Small intestine (tissue), 16 donors: ENCODE data around the gene ATP8B3. TPM values are rescaled to one million over a fixed set of nuclear protein-coding genes. Genes with fewer than 3 reads are reported as not detected.

Experiments
- DNase-seq, 2 donors: peaks; one replicate each; pipeline versions ENCODE4 v3.0.0 to v3.0.0-alpha.2; 2013
- FAIRE-seq: peaks from 2 replicates; lab custom pipeline; 2012; peaks lifted over from hg19 to GRCh38; lab: Jason Lieb, UNC
- H3K27ac ChIP-seq, 3 donors: one replicate each; pipeline ENCODE4 v1.5.1; 2013; ENCODE audit warnings: low read length in 2 of 3, mild to moderate bottlenecking in 2 of 3, control low read depth in 1 of 3, inconsistent platforms in 1 of 3, low read depth in 1 of 3, moderate library complexity in 1 of 3
- H3K27me3 ChIP-seq, 3 donors: one replicate each; pipeline ENCODE4 v1.6.1; 2013; ENCODE audit warnings: low read length in 3 of 3, inconsistent platforms in 1 of 3; ENCODE audit not compliant: control insufficient read depth in 3 of 3, insufficient read depth in 3 of 3
- H3K36me3 ChIP-seq, 3 donors: one replicate each; pipeline ENCODE4 v1.6.1; 2013; ENCODE audit warnings: low read length in 3 of 3, inconsistent platforms in 1 of 3, low read depth in 1 of 3, mild to moderate bottlenecking in 1 of 3, moderate library complexity in 1 of 3; ENCODE audit not compliant: control insufficient read depth in 3 of 3, insufficient read depth in 2 of 3
- H3K4me1 ChIP-seq, 3 donors: one replicate each; pipeline ENCODE4 v1.6.1; 2013; ENCODE audit warnings: low read length in 2 of 3, inconsistent platforms in 1 of 3, low read depth in 1 of 3, mild to moderate bottlenecking in 1 of 3, moderate library complexity in 1 of 3; ENCODE audit not compliant: control insufficient read depth in 3 of 3, insufficient read depth in 2 of 3
- H3K4me3 ChIP-seq, 3 donors: one replicate each; pipeline ENCODE4 v1.5.1; 2013; ENCODE audit warnings: low read length in 3 of 3, control low read depth in 1 of 3, inconsistent platforms in 1 of 3, low read depth in 1 of 3, mild to moderate bottlenecking in 1 of 3, moderate library complexity in 1 of 3
- H3K9me3 ChIP-seq, 2 donors: one replicate each; pipeline ENCODE4 v1.6.1; 2013; ENCODE audit warnings: low read depth in 1 of 2, low read length in 1 of 2; ENCODE audit not compliant: control insufficient read depth in 2 of 2, insufficient read depth in 1 of 2
- WGBS, 3 donors: extraction: QIAGEN DNeasy Blood & Tissue Kit; methylation state at CpG; one replicate each; pipeline ENCODE4 v1.1.7; 2013; 5-methylcytosine and 5-hydroxymethylcytosine counted together
- long read RNA-seq, 10 donors: transcript quantifications; one replicate each; lab custom pipeline, GENCODE V29; 2026
- polyA plus RNA-seq, 4 donors: library from polyadenylated mRNA; stranded (reverse) in 3 of 4; unstranded in 1 of 4; fragments of 200-250 nt in 3 of 4; fragments of 120-200 nt in 1 of 4; gene quantifications; one replicate each; pipeline versions ENCODE4 v1.2.1 to v1.2.3, GENCODE V29; 2013
- donor health status: healthy with polysubstance abuse.
- donor health status: control.
- donor health status: control.
- donor health status: Bipolar disorder and iron deficiency.
- donor health status: healthy.

ATP8B3 gene, protein sequence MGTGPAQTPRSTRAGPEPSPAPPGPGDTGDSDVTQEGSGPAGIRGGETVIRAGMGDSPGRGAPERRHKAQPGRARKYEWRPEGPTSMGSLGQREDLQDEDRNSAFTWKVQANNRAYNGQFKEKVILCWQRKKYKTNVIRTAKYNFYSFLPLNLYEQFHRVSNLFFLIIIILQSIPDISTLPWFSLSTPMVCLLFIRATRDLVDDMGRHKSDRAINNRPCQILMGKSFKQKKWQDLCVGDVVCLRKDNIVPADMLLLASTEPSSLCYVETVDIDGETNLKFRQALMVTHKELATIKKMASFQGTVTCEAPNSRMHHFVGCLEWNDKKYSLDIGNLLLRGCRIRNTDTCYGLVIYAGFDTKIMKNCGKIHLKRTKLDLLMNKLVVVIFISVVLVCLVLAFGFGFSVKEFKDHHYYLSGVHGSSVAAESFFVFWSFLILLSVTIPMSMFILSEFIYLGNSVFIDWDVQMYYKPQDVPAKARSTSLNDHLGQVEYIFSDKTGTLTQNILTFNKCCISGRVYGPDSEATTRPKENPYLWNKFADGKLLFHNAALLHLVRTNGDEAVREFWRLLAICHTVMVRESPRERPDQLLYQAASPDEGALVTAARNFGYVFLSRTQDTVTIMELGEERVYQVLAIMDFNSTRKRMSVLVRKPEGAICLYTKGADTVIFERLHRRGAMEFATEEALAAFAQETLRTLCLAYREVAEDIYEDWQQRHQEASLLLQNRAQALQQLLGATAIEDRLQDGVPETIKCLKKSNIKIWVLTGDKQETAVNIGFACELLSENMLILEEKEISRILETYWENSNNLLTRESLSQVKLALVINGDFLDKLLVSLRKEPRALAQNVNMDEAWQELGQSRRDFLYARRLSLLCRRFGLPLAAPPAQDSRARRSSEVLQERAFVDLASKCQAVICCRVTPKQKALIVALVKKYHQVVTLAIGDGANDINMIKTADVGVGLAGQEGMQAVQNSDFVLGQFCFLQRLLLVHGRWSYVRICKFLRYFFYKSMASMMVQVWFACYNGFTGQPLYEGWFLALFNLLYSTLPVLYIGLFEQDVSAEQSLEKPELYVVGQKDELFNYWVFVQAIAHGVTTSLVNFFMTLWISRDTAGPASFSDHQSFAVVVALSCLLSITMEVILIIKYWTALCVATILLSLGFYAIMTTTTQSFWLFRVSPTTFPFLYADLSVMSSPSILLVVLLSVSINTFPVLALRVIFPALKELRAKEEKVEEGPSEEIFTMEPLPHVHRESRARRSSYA (N-terminal part only)
- under 1 TPM in 3 of 4 donors, not detected in 1; 0.45 to 0.52 (median 0.47) TPM for polyA plus RNA-seq
- long read RNA-seq, donor 1, result 0 reads
- long read RNA-seq, donor 2, result 0 reads
- long read RNA-seq, donor 3, result 0 reads
- long read RNA-seq, donor 4, result 0 reads
- long read RNA-seq, donor 5, result 0 reads
- long read RNA-seq, donor 6, result 0 reads
- long read RNA-seq, donor 7, result 0 reads
- long read RNA-seq, donor 8, result 0 reads
- long read RNA-seq, donor 9, result 0 reads
- long read RNA-seq, donor 10, result 0 reads

DNA sequence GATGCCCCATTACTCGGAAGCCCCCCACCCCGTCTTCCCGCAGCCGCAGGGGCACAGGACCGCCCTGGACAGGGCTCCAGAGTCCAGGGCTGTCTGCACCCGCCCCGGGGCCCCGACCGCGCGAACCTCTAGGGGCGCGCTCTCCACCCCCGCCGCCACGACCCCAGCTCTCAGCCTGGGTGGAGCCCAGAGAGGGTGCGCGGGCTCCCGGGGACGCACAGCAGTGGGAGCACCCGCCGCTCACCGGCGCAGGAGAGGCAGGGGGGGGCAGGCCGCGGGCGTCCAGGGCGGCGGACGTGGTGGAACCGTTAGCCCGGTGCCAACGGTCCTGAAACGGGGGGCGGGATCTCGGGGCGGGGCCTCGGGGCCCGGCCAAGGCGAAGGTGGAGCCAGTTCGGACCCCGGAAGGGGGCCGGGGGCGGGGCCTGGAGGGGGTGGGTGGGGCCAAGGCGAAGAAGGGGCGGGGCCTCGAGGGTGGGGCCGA lies at the start of gene ATP8B3:
TSS of gene ATP8B3 (minus strand) at position 335 of the 484 bp plus-strand sequence. CDS start 540 bp downstream, outside the sequence.
- 1 to 2% (median 2%) methylated on average over 25 to 48 of the region's 48 CpGs for WGBS, 3 donors
- Histone ChIP-seq H3K36me3 (peaks cover 8 to 28% (median 12%) of the 10 kb centered on the region in 3 donors), H3K27me3 (peaks cover 0 to 2% (median 0%) of the 10 kb centered on the region in 3 donors), H3K4me1 (peaks cover 0 to 8% (median 5%) of the 10 kb centered on the region in 3 donors), H3K27ac (peak within 1 kb of the TSS in 1 of 3 donors; percentile 79), H3K9me3 (no peaks in the 10 kb centered on the region), H3K4me3 (peak within 1 kb of the TSS; percentile 34 to 51 (median 35))
- DNase-seq (peak in 1 of 2 donors; percentile 25), FAIRE-seq (no peak)

DNA sequence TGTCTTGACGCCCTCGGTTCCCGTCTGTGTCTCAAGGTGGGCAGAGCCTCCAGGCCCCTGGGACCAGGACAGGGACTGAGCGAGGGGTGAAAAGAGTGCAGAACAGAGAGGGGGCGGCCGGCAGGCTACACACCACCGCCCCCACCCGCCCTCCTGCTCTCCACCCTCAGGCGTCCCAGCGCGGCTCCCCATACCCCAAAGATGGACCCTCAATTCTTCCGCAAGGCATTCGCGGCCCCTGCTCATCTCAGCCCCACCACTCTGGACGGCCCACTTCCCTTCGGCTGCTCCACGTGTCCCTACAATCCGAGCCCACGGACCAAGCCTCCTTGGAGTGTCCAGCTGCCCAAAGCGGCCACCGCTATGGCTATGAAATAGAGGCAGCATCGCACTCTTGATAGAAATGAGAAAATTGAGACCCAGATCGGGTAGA lies 49.5 kb upstream of the ATP8B3 start:
- H3K27ac ChIP-seq, result peak overlapping the region; percentile 4 to 96 (median 81)
- H3K27me3 ChIP-seq, result no peaks in the 10 kb centered on the region
- WGBS, 3 donors, result 15 to 32% (median 26%) methylated on average over 20 to 23 of the region's 23 CpGs
- peaks cover 0 to 8% (median 0%) of the 10 kb centered on the region in 3 donors for H3K36me3 ChIP-seq
- peaks cover 10 to 55% (median 28%) of the 10 kb centered on the region in 3 donors for H3K4me1 ChIP-seq
- H3K9me3 ChIP-seq, result no peaks in the 10 kb centered on the region
- peak; percentile 22 to 51 for DNase-seq
- peak overlapping the region; percentile 83 to 94 (median 92) for H3K4me3 ChIP-seq
- FAIRE-seq, result no peak

DNA sequence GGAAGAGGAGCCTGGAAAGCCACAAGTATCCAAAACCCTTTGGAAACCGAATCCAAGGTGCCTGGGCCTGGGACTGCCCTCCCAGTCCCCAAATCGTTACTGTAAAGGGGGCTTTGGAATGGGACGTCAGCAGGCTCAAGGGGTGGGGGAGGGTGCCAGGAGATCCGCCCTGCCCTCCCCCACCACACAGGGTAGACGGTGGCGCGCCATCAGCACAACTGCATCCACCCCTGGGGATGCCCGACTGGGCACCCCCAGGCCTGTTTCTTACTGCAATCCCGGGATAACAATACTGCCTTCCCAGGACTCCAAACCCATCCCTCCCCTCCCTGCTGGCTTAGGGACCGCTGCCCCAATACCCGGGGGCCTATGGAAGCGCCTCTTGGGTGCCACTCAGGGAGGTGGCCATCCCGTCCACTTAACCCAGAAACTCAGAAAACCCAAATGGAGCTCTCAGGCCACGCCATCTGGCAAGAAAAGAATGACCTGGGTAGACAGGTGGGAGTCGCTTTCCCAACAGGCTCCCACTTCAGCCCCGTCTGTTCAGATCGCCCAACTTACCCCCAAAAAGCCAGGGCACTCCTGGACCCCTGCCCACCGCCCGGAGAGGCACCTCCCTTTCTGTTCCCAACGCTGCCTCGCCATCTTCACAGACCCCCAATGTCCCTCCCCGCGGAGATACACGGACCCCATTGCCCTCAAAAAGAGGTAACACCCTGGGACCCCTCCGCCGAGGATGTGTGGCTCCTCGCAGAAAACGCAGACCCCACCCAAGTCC lies 48.9 kb upstream of the ATP8B3 start:
- H3K9me3 ChIP-seq, result no peaks in the 10 kb centered on the region
- H3K36me3 ChIP-seq, result peaks cover 0 to 10% (median 0%) of the 10 kb centered on the region in 3 donors
- FAIRE-seq, result no peak
- WGBS, 3 donors, result 13 to 48% (median 37%) methylated on average over 22 to 28 of the region's 28 CpGs
- H3K4me1 ChIP-seq, result peaks cover 14 to 61% (median 28%) of the 10 kb centered on the region in 3 donors
- peak; percentile 26 to 40 for DNase-seq
- peak overlapping the region; percentile 22 to 94 (median 92) for H3K4me3 ChIP-seq
- no peaks in the 10 kb centered on the region for H3K27me3 ChIP-seq
- peak overlapping the region; percentile 5 to 96 (median 81) for H3K27ac ChIP-seq

DNA sequence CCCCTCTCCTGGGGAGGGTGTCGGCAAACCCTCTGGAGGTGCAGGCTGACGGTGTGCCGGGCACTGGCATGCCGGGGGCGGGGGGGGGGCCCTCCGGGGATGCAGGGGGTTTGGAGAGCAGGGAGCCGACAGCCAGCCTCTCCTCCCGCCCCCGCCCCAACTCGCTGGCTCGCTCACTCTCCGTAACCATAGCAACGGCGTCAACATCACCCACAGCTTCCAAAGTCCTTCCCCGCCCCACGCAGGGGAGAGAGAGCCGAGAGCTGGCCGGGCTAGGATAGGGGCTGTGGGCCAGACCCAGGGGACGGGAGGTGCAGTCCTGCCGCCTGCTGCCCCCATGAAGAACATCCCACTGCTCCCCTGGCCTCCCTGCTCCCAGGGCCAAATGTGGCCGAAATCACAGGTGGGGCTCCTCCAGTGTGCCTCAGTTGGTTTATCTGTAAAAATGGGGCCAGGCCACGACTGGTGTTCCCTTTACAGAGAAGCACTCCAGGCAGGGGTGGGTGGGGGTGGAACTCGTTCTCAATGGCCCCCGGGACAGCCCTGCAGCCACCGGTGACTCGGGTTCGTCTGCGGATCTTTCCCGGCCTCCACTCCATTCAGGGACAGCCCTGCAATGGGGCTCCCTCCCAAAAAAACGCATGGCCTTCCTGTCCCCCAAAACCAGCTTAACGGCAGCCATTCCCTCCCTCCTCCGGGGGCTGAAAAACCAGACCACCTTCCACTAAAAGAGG lies 48.1 kb upstream of the ATP8B3 start:
- Histone ChIP-seq H3K27ac (peak overlapping the region; percentile 63 to 98 (median 96)), H3K9me3 (no peaks in the 10 kb centered on the region), H3K36me3 (peaks cover 0 to 16% (median 0%) of the 10 kb centered on the region in 3 donors), H3K4me3 (peak overlapping the region; percentile 22 to 92 (median 34)), H3K4me1 (peaks cover 19 to 68% (median 28%) of the 10 kb centered on the region in 3 donors), H3K27me3 (no peaks in the 10 kb centered on the region)
- WGBS, 3 donors, result 5 to 22% (median 11%) methylated on average over 28 to 32 of the region's 32 CpGs
- FAIRE-seq, result no peak
- DNase-seq, result peak; percentile 93 to 96

DNA sequence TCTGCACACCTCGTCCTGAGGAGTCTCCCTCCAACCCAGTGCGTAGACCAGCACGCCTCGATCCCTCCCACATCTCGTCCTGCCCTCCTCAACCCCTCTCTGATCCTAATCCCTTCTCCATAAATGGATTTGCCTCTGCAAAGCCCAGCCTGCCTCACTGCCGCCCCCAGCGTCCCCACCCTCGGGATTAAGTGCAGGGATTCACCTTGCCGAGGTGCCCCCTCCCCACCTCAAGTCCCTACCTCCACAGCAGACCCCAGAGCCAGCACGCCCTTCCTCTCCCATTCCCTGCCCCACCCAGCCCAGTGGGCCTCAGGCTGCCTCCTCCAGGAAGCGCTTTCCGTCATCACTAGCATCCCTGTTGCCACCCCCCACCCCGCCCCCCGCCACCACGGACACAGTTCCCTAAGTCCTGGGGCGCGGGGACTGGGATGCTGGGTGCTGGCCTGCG lies 47.3 kb upstream of the ATP8B3 start:
- FAIRE-seq, result no peak
- Histone ChIP-seq H3K4me1 (peaks cover 24 to 72% (median 34%) of the 10 kb centered on the region in 3 donors), H3K4me3 (peak overlapping the region in 1 of 3 donors; percentile 92), H3K9me3 (no peaks in the 10 kb centered on the region), H3K36me3 (peaks cover 0 to 19% (median 0%) of the 10 kb centered on the region in 3 donors), H3K27ac (peak overlapping the region; percentile 24 to 98 (median 96)), H3K27me3 (no peaks in the 10 kb centered on the region)
- DNase-seq, result peak; percentile 31 to 46
- 19 to 48% (median 36%) methylated on average over 17 to 18 of the region's 18 CpGs for WGBS, 3 donors

DNA sequence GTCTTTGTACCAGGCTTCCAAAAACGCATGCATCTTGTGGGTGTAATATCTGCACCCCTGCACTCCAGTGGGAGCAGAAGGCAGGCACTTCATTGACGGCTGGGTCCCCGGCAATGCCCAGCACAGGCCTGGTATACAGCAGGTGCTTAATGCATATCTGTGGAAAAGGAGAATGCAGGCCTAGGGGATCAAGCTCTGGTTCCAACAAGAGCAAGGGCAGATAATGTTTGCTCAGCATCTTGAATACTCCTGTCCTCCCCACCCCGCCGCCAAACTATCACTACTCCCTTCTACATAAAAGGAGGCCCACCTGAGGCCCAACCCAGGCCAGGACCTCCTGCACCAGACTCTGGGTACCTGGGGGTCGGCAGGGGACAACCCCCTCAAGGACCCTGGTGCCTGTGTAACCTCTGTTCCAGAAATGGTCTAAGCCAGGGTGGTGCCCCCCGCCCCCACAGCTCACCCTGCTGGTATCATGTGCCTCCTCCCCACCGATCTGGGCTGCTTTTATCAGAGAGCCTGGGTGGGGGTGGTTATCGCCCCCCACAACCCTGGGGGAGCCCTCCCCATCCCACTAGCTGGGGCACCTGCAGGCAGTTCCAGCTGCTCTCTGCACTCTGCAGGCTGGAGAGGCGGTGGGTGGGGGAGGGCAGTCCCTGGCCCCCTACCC lies 46.5 kb upstream of the ATP8B3 start:
- Histone ChIP-seq H3K27ac (peak overlapping the region; percentile 95 to 98 (median 96)), H3K27me3 (no peaks in the 10 kb centered on the region), H3K9me3 (no peaks in the 10 kb centered on the region), H3K36me3 (peaks cover 0 to 27% (median 0%) of the 10 kb centered on the region in 3 donors), H3K4me1 (peaks cover 26 to 79% (median 38%) of the 10 kb centered on the region in 3 donors), H3K4me3 (no peak overlapping the region)
- WGBS, 3 donors, result 27 to 56% (median 42%) methylated on average over 9 to 10 of the region's 10 CpGs
- DNase-seq, result no peak
- FAIRE-seq, result no peak
